Measurements from ENCODE around the gene ARID4B.

DNA sequence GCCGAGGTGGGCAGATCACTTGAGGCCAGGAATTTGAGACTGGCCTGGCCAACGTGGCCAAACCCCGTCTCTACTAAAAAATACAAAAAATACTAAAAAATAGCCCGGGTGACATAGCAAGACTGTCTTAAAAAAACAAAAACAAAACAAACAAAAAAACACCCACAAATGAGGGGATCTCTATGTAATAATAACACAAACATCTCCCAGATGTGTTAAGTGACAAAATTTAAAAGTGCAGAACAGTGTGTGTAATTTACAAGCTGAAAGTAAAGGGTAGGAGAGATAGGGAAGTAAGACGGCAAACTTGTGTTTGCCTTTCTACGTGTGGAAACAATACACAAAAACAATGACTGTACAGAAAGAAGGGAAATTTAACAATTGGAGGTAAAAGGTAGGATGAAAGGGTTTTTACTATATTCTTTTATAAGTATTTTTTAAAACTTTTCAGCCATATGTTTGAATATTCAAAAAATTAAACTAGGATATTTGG is 36.3 kb downstream of the ARID4B start:
- TF ChIP-seq, protein P1, sequence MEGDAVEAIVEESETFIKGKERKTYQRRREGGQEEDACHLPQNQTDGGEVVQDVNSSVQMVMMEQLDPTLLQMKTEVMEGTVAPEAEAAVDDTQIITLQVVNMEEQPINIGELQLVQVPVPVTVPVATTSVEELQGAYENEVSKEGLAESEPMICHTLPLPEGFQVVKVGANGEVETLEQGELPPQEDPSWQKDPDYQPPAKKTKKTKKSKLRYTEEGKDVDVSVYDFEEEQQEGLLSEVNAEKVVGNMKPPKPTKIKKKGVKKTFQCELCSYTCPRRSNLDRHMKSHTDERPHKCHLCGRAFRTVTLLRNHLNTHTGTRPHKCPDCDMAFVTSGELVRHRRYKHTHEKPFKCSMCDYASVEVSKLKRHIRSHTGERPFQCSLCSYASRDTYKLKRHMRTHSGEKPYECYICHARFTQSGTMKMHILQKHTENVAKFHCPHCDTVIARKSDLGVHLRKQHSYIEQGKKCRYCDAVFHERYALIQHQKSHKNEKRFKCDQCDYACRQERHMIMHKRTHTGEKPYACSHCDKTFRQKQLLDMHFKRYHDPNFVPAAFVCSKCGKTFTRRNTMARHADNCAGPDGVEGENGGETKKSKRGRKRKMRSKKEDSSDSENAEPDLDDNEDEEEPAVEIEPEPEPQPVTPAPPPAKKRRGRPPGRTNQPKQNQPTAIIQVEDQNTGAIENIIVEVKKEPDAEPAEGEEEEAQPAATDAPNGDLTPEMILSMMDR (conservative IDR thresholded peaks at IDR 0.05 in 1 of 2, IDR thresholded peaks at IDR 0.05 in 1 of 2; ENCODE audit: extremely low read depth in 1 of 2, insufficient read depth in 1 of 2, low read depth in 1 of 2, low read length in 2 of 2) = no peak
- TF ChIP-seq EZH2 (IDR thresholded peaks at IDR 0.05; ENCODE audit: borderline replicate concordance, low read length) = no peak

All from mammary epithelial cell (primary cell).